Left forelimb (tissue), 1 donor: Measurements from ENCODE around the gene UPK1A.

Experiments
- DNase-seq: peaks from one replicate; pipeline ENCODE4 v3.0.0-alpha.2; 2018; ENCODE audit warnings: low spot score

The UPK1A gene

GRCh38 chr19:35693422-35693821 lies 27.1 kb downstream of the UPK1A start:
- DNase-seq, result no peak

GRCh38 chr19:35693835-35694599 lies 27.7 kb downstream of the UPK1A start:
- DNase-seq, result peak; percentile 85

GRCh38 chr19:35695895-35696422 lies 29.6 kb downstream of the UPK1A start:
- no peak for DNase-seq

- DNase-seq, result no peak
Observed at GRCh38 chr19:35696835-35697234, 30.5 kb downstream of the UPK1A start.

- peak; percentile 89 for DNase-seq
Observed at GRCh38 chr19:35702223-35703012, 36.1 kb downstream of the UPK1A start.

GRCh38 chr19:35703343-35703742 lies 37.0 kb downstream of the UPK1A start:
- no peak for DNase-seq

- DNase-seq, result no peak
Observed at GRCh38 chr19:35704218-35704617, 37.9 kb downstream of the UPK1A start, which contains the start of gene ZBTB32. TSS of gene ZBTB32 (plus strand) at chr19:35704558. CDS start at chr19:35714627, 10,069 bp downstream.

GRCh38 chr19:35708391-35708790 lies 42.1 kb downstream of the UPK1A start:
- DNase-seq, result no peak

GRCh38 chr19:35710784-35711723 lies 44.7 kb downstream of the UPK1A start:
- DNase-seq, result no peak

- no peak for DNase-seq
Observed at GRCh38 chr19:35712567-35713505, 46.5 kb downstream of the UPK1A start.

- DNase-seq, result no peak
Observed at GRCh38 chr19:35713506-35713850, 47.2 kb downstream of the UPK1A start.

GRCh38 chr19:35713904-35714495 lies 47.7 kb downstream of the UPK1A start:
- DNase-seq, result no peak

GRCh38 chr19:35714601-35715354 lies 48.5 kb downstream of the UPK1A start:
- no peak for DNase-seq

GRCh38 chr19:35715355-35715809 lies 49.1 kb downstream of the UPK1A start:
- DNase-seq, result no peak

- no peak for DNase-seq
Observed at GRCh38 chr19:35715981-35716800, 49.9 kb downstream of the UPK1A start.

- DNase-seq, result peak; percentile 88
Observed at GRCh38 chr19:35716801-35717664, 50.7 kb downstream of the UPK1A start.

GRCh38 chr19:35717665-35718344 lies 51.5 kb downstream of the UPK1A start, which contains the start of gene KMT2B:
TSS of gene KMT2B (plus strand) at chr19:35718003. CDS start at chr19:35718019, 16 bp downstream.
- peak; percentile 98 for DNase-seq
